GM23338 (cell line): Measurements from ENCODE around the gene PRPF38A.

Source experiments
- CREB1 ChIP-seq: fragments of 250-450 bp; sonication (Bioruptor Pico); IDR thresholded peaks from 2 replicates; pipeline ENCODE4 v1.5.0; 2020; ENCODE audit warnings: low read depth, mild to moderate bottlenecking, moderate library complexity
- CTCF ChIP-seq, 2 experiments: fragments of 200-600 bp in 1 of 2; sonication (generic) in 1 of 2; conservative IDR thresholded peaks; 2 replicates each; pipeline versions ENCODE4 v1.5.1 to v1.6.1; 2016 to 2017; ENCODE audit warnings: antibody characterized with exemption in 2 of 2, low read depth in 2 of 2, mild to moderate bottlenecking in 2 of 2, moderate library complexity in 1 of 2
- EZH2 ChIP-seq: fragments of 200-600 bp; sonication (generic); IDR thresholded peaks from one replicate; pipeline ENCODE4 v1.8.0; 2017; ENCODE audit warnings: antibody characterized with exemption, mild to moderate bottlenecking, low read depth; ENCODE audit not compliant: unreplicated experiment
- EZH2phosphoT487 ChIP-seq: fragments of 200-600 bp; sonication (generic); IDR thresholded peaks from one replicate; pipeline ENCODE4 v1.8.1; 2018; ENCODE audit warnings: antibody characterized with exemption; ENCODE audit not compliant: unreplicated experiment
- JUNB ChIP-seq: IDR thresholded peaks from one replicate; pipeline ENCODE4 v1.6.1; 2016; ENCODE audit warnings: antibody characterized with exemption; ENCODE audit not compliant: unreplicated experiment
- NANOG ChIP-seq: IDR thresholded peaks from 2 replicates; pipeline ENCODE4 v1.6.1; 2016; ENCODE audit warnings: antibody characterized with exemption, borderline replicate concordance
- POLR2AphosphoS5 ChIP-seq: IDR thresholded peaks from 2 replicates; pipeline ENCODE4 v1.6.1; 2016; ENCODE audit warnings: antibody characterized with exemption, low read depth
- STAT1 ChIP-seq: IDR thresholded peaks from one replicate; pipeline ENCODE4 v1.6.1; 2016; ENCODE audit warnings: antibody characterized with exemption; ENCODE audit not compliant: unreplicated experiment
- ZNF331 ChIP-seq: fragments of 250-450 bp; sonication (Bioruptor Pico); IDR thresholded peaks from 2 replicates; pipeline ENCODE4 v1.5.0; 2020; ENCODE audit warnings: low read depth, mild to moderate bottlenecking, moderate library complexity
- TF ChIP-seq, protein P1 (sequence below): IDR thresholded peaks from one replicate; pipeline ENCODE4 v1.6.1; 2018; ENCODE audit warnings: antibody characterized with exemption; ENCODE audit not compliant: unreplicated experiment
- TF ChIP-seq, protein P2 (sequence below): IDR thresholded peaks from 2 replicates; pipeline ENCODE4 v1.6.1; 2016; ENCODE audit warnings: antibody characterized with exemption

DNA sequence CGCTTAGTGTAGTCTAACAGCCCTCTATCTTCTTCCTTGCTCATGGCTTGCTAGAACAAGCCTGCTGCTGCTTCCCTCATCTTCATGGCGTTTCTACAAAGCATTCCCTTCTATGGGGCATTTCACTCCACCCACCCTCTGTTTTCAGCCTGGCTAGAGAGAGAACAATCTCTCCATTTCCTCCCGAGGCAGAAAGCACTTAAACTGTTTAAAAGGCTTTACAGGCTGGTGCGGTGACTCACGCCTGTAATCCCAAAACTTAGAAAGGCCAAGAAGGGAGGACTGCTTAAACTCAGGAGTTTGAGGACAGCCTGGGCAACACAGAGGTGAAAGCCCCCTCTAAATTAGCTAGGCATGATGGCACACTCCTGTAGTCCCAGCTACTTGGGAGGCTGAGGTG, 17.9 kb upstream of the PRPF38A start:
- TF ChIP-seq CTCF (conservative IDR thresholded peaks at IDR 0.05; ENCODE audit: low read depth in 2 of 2): no peak
- TF ChIP-seq EZH2: no peak
- TF ChIP-seq, protein P1, sequence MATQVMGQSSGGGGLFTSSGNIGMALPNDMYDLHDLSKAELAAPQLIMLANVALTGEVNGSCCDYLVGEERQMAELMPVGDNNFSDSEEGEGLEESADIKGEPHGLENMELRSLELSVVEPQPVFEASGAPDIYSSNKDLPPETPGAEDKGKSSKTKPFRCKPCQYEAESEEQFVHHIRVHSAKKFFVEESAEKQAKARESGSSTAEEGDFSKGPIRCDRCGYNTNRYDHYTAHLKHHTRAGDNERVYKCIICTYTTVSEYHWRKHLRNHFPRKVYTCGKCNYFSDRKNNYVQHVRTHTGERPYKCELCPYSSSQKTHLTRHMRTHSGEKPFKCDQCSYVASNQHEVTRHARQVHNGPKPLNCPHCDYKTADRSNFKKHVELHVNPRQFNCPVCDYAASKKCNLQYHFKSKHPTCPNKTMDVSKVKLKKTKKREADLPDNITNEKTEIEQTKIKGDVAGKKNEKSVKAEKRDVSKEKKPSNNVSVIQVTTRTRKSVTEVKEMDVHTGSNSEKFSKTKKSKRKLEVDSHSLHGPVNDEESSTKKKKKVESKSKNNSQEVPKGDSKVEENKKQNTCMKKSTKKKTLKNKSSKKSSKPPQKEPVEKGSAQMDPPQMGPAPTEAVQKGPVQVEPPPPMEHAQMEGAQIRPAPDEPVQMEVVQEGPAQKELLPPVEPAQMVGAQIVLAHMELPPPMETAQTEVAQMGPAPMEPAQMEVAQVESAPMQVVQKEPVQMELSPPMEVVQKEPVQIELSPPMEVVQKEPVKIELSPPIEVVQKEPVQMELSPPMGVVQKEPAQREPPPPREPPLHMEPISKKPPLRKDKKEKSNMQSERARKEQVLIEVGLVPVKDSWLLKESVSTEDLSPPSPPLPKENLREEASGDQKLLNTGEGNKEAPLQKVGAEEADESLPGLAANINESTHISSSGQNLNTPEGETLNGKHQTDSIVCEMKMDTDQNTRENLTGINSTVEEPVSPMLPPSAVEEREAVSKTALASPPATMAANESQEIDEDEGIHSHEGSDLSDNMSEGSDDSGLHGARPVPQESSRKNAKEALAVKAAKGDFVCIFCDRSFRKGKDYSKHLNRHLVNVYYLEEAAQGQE: no peak
- TF ChIP-seq POLR2AphosphoS5: no peak
- no peak for TF ChIP-seq EZH2phosphoT487
- TF ChIP-seq, protein P2, sequence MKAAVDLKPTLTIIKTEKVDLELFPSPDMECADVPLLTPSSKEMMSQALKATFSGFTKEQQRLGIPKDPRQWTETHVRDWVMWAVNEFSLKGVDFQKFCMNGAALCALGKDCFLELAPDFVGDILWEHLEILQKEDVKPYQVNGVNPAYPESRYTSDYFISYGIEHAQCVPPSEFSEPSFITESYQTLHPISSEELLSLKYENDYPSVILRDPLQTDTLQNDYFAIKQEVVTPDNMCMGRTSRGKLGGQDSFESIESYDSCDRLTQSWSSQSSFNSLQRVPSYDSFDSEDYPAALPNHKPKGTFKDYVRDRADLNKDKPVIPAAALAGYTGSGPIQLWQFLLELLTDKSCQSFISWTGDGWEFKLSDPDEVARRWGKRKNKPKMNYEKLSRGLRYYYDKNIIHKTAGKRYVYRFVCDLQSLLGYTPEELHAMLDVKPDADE: no peak
- TF ChIP-seq STAT1: no peak
- TF ChIP-seq NANOG: no peak
- no peak for TF ChIP-seq CREB1 (CRISPR knock-in tag)
- no peak for TF ChIP-seq JUNB
- TF ChIP-seq ZNF331: no peak
